Anterior cingulate cortex (tissue), 58 donors: ENCODE results near the gene ACADSB.

Experiments used
- DNase-seq, 58 donors: peaks; one replicate each; lab custom pipeline; 2025; lab: John Stamatoyannopoulos, UW

The ACADSB gene

DNA sequence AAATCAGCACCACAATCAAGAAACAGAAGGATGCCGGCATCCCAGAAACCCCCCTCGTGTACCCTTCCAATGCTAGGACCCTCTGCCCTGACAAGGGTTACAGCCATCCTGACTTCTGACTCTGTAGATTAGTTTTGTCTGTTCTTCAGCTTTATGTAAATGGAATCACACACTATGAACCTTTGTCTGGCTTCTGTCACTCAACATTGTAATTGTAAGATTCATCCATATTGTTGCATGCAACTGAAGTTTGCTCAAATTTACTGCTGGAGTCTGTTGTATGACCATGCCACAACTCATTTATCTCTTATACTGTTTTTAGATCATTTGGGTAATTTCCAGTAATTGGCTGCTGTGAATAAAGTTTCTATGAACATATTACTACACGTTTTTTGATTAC is 8.7 kb upstream of the ACADSB start:
- DNase-seq, result no peak

DNA sequence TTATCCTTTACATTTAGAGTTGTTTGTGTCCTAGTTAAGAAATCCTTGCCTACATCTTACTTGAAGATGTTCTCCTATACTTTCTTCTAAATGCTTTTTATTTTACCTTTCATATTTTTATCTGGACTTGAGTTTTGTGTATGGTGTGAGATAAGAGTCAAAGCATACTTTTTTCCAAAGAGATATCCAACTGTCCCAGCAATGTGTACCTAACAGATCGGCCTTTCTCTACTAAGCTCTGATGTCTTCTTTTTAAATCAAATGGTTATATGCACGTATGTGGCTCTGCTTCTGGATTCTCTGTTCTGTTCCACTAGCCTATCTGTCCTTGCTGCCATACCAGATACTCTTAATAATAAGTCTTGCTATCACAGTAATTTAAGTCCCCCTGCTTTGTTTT is 7.4 kb upstream of the ACADSB start:
- DNase-seq, result no peak

DNA sequence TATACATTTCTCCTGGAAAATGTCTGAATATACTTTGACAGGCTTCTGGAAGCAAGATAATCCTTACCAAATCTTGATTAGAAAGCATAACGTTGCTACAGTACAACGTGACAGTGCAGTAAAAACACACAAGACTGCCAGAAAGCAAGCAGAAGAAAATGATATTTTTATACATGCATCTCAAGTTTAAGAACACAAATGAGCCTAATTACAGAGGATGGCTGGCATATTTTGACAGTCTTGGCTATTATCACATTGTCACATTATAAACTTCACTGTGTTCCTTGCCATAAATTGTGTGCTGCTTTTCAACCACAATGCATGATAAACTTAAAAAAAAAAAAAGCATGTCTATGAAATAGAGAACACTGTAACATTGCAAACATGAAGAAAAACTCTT is 4.5 kb upstream of the ACADSB start:
- no peak for DNase-seq

DNA sequence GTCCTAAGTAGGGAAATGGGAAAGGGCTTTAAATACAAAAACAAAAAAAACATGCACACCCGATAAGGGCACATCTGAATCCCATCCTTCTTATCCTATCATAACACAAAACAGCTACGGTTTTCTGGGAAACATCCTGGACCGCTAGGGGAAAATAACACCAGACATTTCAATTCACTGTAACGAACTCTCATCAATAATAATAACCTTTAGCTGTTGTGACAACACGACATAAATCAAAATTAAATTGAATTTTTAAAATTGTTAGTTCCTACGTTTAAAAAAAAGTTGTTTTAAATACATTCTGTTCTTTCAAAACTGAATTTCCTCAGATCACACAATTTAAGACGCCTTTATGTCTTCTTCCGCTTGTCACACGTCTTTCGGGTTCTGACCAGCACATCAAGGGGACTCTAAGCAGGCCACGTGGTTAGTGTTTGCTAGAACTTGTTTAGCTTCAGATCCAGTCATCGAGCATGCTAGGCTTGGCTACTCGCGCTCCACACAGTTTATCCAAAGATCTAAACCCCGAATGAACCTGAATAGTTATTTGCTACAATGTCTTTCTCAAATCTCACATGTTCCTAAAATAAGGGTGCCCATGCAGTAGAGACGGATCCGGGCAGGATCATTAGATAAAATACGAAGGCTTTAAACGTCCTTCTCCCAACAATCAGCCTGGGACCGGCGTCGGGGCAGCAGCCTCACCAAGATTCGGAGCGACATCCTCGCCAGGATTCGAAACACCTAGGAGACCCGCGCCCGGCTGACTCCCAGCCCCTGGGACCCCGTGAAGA is 1.1 kb upstream of the ACADSB start:
- DNase-seq, result peak in 25 of 58 donors; percentile 6 to 58 (median 27)

DNA sequence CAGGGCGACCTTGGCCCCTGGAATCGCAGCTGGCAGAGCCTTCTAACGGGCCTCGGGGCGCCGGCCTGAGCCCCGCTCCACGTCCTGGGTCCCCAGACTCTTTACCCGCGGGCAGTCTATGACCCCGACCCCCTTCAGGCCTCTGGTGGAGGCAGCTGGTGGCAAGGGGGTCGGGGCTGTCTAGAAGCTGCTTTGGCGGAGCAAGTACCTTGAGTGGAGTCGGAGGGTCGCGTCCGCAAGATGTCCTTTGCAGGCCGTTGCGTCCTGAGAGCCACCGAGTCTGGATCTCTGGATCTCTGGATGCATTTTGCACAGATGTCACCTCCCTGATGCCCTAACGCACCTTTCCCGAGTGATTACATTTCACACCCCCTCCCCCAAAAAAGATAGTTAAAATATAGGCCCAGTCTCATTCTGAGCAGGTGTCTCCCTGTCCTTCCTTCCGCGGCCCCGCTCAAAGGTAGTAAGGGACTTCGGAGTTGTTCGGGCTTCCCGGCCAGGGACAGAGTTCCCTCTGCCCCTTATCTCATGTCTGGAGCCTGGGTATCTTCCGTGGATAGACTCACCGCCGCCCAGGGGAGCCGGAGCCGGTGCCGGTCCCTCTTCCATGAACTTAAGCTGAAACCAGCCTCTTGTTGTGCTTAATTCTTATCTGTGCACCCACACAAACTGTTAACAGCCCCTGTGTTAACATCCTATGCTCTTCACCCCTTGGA is 457 bp downstream of the ACADSB start:
- peak in 20 of 58 donors; percentile 8 to 69 (median 35) for DNase-seq

DNA sequence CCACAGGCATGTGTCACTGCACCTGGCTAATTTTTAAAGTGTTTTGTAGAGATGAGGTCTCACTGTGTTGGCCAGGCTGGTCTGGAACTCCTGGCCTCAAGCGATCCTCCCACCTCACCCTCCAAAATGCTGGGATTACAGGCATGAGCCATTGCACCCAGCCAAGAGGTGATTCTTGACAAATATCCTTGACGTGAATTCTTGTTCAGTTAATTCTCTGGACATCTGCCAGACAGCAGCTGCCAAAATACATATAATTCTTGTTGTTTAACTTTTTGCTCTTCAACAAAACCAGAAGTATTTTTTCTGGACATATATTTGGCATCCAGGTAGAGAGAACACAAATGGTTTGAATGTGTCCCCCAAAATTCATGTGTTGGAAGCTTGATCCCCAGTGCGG is 3.2 kb downstream of the ACADSB start:
- no peak for DNase-seq

DNA sequence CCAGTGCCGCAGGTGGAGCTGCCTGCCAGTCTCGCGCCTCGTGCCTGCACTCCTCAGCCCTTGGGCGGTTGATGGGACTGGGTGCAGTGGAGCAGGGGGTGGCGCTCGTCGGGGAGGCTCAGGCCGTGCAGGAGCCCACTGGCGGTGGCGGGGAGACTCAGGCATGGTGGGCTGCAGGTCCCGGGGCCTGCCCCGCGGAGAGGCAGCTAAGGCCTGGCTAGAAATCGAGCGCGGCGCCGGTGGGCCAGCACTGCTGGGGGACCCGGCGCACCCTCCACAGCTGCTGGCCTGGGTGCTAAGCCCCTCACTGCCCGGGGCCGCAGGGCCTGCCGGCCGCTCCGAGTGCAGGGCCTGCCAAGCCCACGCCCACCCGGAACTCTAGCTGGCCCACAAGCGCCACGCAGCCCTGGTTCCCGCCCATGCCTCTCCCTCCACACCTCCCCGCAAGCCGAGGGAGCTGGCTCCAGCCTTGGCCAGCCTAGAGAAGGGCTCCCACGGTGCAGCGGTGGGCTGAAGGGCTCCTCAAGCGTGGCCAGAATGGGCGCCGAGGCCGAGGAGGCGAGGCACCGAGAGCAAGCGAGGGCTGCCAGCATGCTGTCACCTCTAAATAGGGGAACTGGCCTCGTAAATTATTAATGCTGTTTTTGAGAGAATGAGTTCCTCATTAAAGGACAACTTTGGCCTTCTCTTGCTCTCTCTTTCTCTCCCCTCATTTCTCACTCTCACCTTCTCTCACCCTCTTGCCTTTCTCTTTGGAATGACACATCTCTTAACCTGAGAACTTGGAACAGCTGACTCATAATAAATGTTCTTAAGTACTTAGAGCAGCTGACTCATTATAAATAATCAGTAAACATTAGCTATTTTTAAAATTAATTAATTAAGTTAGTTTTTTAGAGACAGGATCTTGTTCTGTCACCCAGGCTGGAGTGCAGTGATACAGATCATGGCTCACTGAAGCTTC is 4.9 kb downstream of the ACADSB start:
- DNase-seq, result no peak

DNA sequence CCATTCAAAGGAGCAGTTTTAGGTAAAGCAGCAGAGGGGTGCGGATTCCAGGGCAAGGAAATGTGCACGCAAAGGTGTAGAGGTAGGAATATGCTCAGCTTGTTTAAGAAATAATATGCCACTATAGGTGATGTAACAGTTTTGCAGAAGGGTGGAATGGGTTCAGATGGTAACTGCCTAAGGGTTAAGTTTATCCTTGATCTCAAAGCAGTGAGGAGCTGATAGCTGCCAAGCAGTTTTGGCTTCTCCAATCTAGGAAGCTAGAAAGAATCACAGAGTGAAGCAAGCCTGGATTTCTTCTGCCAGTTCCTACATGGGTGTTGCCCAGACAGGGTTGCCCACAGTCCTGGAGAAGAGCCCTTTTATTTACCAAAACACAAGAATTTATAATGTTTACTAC is 6.0 kb downstream of the ACADSB start:
- no peak for DNase-seq

DNA sequence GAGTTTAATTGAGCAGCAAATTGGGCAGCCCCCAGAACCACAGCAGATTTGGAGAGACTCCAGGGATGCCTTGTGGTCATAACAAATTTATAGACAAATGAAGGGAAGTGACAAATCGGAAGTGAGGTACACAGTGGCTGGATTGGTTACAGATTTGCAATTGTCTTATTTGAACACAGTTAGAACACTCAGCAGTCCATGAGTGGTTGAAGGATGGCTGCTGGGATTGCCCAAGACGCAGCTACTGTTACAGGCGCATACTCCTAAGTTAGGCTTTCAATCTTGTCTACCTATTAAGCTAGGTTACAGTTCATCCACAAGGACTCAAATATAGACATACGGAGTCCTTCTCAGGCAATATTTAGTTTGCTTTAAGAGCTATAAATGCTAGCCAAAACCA is 7.4 kb downstream of the ACADSB start:
- DNase-seq, result no peak

DNA sequence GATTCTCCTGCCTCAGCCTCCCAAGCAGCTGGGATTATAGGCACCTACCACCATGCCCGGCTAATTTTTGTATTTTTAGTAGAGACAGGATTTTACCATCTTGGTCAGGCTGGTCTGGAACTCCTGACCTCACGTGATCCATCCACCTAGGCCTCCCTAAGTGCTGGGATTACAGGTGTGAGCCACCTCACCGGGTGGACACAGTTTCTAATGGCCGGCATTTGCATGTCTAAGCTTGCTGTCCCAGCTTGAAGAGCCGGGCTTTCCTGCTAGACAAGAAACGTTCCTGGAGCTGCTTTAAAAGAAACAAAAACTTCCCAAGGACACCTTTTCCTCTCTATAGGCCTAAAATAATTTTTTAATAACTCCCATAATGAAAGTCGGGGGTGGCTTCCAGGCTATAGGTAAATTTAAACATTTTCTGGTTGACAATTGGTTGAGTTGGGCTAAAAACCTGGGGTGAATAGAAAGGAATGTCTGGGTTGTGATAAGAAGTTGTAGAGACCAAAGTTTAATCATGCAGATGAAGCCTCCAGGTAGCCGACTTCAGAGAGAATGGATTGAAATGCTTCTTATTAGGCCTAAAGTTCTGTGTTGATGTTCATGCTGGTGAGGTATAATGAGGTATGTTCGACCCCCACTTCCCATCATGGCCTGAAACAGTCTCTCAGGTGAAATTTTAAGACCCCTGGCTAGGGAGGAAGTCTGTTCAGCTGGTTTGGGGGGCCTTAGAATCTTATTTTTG is 8.8 kb downstream of the ACADSB start:
- DNase-seq, result no peak

DNA sequence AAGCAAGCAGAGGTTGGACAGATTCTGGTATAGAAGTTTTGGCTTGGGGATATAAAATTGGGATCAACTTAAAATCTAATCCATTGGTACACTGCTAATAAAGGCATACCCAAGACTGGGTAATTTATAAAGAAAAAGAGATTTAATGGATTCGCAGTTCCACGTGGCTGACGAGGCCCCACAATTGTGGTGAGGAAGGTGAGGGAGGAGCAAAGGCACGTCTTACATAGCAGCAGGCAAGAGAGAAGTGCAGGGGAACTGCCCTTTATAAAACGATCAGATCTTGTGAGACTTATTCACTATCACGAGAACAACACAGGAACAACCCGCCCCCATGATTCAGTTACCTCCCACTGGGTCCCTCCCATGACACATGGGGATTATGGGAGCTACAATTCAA is 9.7 kb downstream of the ACADSB start:
- no peak for DNase-seq

DNA sequence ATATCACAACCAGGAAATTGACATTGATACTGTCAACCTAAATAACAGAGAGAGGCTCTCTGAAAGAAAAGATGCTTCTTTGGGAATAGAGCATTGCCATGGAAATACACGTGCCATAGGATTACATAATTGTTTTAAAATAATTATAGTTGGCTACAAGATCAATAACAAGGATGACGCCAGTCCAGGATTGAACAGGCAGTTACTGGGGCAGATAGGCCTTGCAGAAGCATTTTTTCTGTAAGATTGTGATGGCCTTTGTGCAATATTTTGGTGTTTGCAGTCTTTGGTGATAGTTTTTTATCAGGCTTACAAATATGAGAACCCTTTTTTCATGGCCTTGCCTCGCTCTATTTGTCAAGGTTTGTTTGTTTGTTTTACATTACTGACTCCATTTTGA is 10.5 kb downstream of the ACADSB start:
- no peak for DNase-seq

DNA sequence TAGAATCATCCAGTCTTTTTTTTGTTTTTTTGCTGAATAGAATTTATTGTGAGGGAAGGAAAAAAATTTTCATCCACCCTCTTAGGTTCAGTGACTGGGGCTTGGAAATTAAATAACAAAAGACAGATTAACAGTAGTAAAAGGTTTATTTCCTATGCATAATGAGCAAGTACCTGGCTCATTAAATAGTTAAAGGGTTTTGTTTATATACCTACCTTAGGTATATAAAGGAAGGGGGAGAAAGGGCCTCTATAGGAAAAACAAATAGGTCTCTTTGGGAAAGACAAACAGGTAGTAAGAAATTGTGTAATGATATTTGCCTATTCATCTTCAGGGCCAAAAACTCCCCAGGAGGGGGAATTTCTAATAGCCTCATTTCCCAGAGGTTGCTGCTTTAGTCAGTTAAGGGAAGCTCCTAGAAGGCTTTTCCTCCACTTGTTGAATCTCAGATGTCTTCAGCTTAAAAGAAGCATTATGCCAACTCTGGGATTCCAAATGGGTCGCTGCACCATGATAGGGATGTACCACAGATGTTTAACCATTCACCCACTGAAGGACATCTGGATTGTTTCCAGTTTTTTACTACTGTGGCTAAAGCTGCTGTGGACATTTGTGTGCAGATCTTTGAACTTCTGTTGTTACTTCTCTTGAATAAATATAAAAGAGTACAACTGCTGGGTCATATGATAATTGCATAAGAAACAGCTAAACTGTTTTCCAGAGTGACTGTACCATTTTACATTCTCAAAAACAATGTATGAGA is 11.3 kb downstream of the ACADSB start:
- DNase-seq, result no peak

DNA sequence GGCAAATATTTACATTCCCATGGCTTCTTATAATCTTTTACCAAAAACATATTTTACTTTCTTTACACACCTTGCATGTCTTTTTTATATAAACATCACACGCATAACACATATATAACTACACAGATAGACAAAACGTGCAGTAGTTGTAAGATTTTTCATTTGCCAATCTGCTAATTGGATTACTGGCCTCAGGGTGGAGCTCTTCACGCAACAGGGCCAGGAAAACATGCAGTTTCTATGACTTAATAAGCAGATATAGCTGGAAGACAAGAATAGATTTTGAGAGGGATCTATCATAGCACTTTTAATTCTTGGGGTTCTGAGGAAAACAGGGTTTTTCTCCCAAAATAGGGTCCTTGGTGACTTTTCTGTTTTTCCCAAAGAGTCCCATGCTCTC is 12.7 kb downstream of the ACADSB start:
- no peak for DNase-seq

DNA sequence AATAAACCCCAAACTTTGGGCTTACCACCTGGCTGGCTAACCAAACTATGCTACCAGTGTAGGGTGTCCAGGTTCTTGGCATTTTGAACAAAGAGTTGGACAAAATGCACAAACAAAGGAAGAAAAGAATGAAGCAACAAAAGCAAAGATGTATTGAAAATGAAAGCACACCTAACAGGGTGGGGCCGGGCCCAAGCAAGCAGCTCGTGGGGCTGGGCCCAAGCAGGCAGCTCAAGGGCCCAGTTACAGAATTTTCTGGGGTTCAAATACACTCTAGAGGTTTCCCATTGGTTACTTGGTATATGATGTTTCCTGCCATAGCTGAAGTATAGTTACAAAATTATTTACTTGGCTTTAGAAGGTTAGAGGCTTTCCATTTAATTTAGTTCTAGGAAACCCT is 15.7 kb downstream of the ACADSB start:
- no peak for DNase-seq

DNA sequence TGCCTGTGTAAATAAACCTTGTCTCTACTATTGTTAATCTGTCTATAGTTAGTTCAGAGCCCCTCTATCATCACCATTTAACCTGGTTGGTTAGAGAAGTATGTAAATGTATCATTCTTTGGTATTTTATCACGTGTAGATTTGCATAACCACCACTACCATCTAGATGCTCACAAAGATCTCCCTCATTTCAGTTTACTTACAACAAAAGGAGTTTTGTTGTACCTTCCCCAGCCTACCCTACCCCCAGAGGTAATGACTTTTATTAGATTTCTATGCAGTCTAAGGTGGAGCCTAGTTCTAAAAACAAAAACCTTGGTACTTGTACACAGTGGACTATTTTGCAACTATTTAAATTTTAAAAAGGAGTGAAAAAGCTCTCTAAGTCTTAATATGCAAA is 17.5 kb downstream of the ACADSB start:
- no peak for DNase-seq

DNA sequence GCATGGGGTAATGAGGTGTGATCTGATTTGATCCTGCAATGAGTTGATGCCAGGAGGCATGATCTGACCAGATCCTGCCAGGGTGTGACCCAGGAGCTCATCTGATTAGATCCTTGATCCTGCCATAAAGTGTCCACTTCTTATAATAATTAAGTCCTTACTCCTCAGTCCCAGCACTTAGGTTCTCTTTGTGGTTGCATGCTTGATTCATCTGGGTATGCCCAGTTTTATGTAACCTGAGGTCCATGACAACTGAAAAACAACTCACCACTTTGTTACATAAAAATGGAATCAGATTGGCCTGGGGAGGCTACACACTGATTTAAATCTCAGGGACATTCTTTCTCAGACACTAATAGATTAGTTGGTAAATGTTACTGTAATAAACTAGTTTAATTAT is 19.1 kb downstream of the ACADSB start:
- DNase-seq, result no peak

DNA sequence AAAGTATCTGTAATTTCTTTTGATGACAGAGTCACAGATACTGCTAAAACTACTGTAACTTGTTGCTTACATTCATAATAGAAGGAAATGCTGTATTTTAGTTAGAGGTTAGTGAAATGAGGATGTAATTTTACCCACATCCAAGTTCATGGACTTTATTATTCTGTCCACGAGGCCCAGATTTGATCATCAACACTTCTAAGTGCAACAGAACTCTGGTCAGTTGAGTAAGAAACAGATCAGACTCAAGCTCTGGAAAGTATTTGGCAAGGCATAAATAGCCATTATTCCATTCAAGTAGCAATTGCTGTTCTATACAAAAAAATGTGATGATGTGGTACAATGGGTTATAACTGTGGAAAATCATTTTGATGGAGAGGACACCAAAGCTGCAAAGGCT is 22.3 kb downstream of the ACADSB start:
- DNase-seq, result no peak

DNA sequence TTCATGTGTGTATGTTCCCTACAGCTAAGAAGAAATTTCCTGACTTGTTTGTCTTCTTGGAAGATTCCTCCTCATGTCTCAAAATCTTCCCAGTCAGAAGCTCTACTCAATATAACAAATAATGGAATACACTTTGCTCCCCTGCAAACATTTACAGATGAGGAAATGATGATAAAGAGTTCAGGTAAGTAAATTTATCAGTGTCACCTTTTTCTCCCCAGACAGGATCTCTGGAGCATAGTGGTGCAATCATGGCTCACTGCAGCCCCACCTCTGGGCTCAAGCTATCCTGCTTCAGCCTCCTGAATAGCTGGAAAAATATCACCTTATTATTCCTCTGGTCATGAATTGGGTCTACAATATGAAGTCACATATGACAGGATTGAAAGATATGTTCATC is 25.5 kb downstream of the ACADSB start:
- DNase-seq, result no peak
